Dermis blood vessel endothelial cell (primary cell): ENCODE data around the gene TUB. TPM values are rescaled to one million over a fixed set of nuclear protein-coding genes. Genes with fewer than 3 reads are reported as not detected.
A peak's percentile ranks its signal among the peaks of the same experiment; 100 is the strongest.

ENCODE experiments used
- DNase-seq: peaks from one replicate; pipeline ENCODE4 v3.0.0; 2010
- total RNA-seq: library from RNA; depleted of rRNA; stranded (reverse); fragments of >200 nt; gene quantifications from 2 replicates; pipeline ENCODE4 v1.2.3, GENCODE V29; 2014

Gene TUB, protein sequence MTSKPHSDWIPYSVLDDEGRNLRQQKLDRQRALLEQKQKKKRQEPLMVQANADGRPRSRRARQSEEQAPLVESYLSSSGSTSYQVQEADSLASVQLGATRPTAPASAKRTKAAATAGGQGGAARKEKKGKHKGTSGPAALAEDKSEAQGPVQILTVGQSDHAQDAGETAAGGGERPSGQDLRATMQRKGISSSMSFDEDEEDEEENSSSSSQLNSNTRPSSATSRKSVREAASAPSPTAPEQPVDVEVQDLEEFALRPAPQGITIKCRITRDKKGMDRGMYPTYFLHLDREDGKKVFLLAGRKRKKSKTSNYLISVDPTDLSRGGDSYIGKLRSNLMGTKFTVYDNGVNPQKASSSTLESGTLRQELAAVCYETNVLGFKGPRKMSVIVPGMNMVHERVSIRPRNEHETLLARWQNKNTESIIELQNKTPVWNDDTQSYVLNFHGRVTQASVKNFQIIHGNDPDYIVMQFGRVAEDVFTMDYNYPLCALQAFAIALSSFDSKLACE
- 1.4 and 1.6 TPM in 2 replicates for total RNA-seq

DNA sequence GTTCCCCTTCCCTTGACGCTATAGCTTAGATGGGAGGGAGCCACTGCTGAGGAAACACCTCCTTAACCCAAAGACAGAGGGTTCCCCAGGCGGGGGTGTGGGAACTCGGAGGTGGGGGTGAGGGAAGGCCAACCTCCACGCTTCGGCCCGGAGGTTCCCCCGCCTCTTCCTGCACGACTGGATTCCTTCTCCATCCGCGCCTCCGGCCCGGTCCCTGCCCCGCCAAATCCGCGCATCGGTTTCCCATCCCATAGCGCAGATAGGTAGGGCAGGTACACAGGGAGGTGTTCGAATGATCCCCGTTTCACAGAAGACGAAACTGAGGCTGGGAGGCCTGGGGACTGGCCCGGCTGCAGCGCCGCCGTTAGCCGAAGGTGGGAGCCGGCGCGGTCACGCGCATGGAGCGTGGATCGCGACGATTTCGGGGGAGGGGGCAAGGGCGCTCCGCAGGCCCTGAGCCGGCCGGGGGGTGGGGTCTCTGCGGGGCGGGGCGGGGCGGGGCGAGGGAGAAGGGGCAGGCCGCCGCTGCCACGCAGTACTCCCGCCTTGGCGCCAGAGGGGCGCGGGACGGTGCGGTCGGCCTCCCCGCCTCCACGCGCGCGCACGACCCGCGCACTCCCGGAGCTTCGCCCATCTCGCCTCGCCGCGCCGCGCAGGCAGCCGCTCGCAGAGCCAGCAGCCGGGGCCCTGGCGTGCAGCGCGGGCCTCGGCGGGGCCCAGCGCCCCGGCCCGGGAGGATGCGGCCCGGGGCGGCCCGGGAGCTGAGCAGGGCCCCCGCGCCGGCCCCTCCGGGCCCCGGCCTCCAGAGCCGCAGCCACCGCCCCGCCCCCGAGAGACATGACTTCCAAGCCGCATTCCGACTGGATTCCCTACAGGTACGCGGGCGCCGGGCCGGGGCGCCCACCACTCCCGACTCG is at the start of gene TUB:
TUB (plus strand) TSS at position 538 of the 917 bp plus-strand sequence; CDS start at position 838, 300 bp downstream.
- DNase-seq, result peak; percentile 20

- DNase-seq, result no peak
Observed at GRCh38 chr11:8031248-8032115, 49.5 kb upstream of the TUB start.

- no peak for DNase-seq
Observed at GRCh38 chr11:8032122-8032521, 48.9 kb upstream of the TUB start.

DNA sequence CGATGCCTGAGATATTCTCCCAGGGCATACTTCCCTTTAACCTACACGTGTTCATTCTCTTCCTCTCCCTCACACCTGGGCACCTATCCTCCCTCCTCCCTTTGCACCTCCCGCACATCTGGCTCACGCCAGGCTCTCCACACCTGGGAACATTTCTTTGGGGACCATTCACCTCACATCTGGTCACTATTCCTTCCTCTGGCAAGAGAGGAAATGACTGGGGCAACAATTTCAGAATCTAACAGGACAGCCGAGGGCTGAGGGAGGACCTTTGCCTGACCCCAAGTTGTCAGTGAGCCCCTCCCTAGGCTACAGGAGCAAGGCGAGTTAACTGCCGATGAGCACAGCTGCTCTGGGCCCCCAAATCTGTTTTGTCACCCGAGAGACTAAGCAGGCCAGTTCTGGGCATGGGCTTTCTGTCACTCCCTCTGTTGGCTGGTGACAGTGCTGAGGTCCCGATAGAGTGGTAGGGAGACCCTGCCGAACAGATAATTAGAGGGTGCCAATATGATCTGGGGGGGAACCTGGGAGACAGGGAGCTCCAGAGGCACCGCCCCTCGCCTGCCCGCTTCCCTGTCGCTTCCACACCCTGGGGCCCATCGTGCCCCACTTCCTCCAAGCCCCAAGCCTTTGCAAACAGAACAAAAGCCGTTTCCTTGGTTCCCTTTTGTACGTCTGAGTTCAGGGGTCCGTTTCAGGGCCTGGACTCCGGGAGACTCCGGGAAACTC is 48.3 kb upstream of the TUB start:
- DNase-seq, result no peak

- peak; percentile 80 for DNase-seq
Observed at GRCh38 chr11:8033305-8034105, 47.5 kb upstream of the TUB start.

GRCh38 chr11:8034106-8034585 is 46.9 kb upstream of the TUB start:
- DNase-seq, result no peak

GRCh38 chr11:8034604-8035190 is 46.3 kb upstream of the TUB start:
- no peak for DNase-seq

- DNase-seq, result no peak
Observed at GRCh38 chr11:8035200-8035855, 45.7 kb upstream of the TUB start.

- DNase-seq, result no peak
Observed at GRCh38 chr11:8036002-8036802, 44.8 kb upstream of the TUB start.

- DNase-seq, result no peak
Observed at GRCh38 chr11:8036986-8037385, 44.0 kb upstream of the TUB start.

DNA sequence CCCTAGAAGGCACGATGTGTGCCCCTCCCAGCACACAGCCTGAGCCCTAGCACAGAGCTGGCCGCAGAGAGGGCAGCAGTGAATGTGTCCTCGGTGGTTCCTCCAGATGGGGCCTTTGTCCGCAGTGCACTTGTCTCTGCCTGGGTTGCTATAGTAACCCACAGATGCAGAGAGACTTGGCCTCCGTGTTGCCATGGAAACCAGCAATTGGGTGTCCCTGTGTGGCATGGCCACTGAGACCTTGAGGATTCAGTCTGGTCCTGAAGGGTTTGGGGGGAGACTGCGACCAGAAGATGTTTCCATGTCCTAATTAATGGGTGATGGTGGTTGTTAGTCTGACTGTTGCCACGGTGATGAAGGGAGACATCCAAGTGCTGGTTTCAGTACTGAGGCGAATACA is 42.6 kb upstream of the TUB start:
- DNase-seq, result no peak

DNA sequence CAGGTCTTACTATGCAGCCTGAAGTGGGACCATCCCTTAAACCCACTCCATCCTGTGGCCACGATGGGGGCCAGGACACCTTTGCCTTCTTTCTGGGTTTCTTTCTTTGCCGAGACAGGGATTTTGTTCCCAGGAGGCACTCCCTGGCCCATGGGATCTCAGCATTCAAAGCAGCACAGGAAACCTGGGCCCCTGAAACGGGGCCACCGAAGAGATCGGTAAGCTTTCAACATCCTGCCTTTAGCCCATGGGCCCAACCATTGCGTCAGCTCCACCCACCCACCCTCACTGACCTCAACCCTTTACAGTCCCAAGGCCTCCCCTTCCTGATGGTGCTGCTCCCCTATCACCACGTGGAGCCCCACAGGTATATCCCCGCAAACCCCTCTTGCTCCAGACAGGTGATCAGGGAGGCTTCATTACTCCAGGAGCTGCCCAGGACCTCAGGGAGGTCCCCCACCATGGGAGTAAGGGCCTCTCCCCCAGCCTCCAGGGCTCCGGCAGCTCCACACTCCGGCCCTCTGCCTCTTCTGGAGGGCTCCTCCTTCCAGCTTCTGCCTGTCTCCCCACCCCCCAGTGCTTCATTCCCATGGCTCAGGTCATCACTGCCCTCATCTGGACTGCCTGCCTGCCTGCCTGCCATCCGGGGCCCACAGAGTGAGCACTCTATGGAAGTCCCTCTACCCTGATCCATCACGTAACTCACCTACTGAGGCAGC is 42.0 kb upstream of the TUB start:
- DNase-seq, result no peak

GRCh38 chr11:8039530-8040260 is 41.3 kb upstream of the TUB start:
- DNase-seq, result no peak

DNA sequence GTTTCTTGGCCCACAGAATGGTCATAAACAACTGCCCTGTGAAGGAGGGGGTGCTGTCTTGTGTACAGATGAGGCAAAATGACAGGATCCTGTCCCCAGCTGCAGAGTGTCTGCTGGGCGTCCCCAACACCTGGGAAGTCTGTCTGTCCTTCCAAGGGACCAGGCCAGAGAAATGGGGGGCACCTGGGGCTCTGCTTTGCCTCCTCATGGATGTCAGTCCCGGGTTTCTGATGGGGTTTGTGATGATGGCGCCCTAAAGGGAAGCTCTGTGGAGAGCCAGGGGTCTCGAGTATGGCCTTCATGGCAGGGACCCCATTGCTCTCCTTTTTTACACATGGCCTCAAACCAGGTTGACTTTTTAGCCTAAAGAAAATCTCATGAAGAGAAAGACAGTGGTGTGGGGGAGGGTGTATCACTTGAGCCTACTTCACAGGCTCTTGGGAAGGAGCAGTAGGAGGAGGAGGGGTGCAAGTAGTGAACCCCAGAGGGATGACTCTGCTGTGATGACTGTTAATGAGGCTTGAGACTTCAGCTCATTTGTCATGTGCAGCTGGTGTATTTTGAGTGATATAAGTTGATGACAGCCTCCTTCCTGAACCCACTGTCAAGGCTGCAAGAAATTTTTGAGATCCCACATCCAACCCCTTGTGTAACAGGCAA is 40.6 kb upstream of the TUB start:
- no peak for DNase-seq

GRCh38 chr11:8040921-8041285 is 40.1 kb upstream of the TUB start:
- DNase-seq, result no peak

GRCh38 chr11:8041576-8041975 is 39.4 kb upstream of the TUB start:
- no peak for DNase-seq

GRCh38 chr11:8043756-8044155 is 37.3 kb upstream of the TUB start:
- DNase-seq, result no peak
